Stimulated activated CD4-positive, alpha-beta T cell treated with anti-CD3 and anti-CD28 coated beads, Interleukin-15, amount 100 ng/mL, for 48 hours (primary cell): Measurements from ENCODE around the gene CTDP1.

Source experiments
- DNase-seq, 2 donors: peaks; one replicate each; pipeline ENCODE4 v3.0.0-alpha.2; 2020; ENCODE audit warnings: low read depth in 2 of 2

Gene CTDP1

DNA sequence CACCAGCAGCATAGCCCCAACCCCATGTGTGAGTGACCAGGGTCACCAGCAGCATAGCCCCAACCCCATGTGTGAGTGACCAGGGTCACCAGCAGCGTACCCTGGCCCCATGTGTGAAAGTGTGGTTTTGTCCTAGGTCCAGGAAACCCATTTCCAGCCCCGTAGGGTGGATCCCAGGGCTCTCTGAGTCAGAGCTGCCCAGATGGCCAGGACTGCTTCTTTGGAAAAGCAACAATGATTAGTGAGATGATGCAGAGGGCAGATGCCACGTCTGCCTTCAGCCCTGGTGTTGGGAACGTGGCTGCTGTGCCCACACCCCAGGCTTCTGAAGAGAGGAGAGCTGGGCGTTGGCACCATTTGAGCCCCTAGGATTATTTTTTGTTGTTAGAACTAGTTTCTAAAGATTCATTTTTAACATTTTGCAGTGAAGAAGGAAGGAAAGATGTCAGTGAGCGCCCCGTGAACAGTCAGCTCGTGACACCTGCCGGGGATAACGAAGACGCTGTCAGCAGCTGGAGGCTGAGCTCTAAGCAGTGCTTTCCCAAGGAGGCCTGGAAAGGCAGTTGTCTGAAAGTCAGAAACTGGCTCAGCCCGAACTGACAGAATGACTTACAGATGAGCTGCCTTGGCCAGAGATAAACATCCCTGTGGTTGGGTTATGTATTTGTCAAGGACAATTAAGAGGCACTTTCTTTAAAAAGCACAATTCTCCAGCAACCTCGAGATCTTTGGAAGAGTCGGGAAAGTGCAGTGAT lies 86.1 kb downstream of the CTDP1 start:
- DNase-seq, result no peak

DNA sequence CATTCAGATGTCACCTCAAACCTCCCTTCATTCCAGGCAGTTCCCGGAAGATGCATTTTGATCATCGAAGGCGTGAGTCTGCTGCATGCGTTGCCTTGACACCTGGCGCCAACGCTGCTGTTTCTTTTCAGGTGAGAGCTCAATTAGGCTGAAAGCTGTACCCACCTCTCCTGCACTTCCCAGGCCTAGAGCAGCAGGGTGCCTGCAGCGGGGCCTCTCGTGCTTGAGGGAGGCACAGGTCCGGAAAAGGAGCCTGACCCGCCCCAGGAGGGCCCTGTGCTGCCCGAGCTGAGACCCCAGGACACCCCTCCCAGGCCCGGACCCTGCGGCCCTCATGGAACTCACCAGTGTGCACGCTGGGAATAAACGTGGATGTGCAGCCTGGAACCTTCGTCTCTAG lies 86.7 kb downstream of the CTDP1 start:
- no peak for DNase-seq

DNA sequence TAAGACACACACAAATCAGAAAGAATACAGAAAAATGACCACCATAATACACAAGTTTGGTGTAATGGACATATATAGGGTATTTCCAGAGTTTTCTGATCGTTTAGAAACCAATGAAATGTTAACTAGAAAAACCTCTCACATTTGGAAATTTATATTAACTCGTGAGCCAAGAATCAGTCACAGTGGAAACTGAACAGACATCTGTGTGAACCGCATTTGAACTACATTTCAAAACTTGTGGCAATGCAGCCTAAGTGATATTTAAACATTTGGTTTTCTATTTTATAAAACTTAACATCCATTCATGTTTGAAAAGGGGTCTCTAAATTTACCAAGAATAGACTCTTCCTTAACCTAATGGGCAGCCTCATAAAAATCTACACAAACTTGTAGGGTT lies 89.1 kb downstream of the CTDP1 start:
- no peak for DNase-seq

DNA sequence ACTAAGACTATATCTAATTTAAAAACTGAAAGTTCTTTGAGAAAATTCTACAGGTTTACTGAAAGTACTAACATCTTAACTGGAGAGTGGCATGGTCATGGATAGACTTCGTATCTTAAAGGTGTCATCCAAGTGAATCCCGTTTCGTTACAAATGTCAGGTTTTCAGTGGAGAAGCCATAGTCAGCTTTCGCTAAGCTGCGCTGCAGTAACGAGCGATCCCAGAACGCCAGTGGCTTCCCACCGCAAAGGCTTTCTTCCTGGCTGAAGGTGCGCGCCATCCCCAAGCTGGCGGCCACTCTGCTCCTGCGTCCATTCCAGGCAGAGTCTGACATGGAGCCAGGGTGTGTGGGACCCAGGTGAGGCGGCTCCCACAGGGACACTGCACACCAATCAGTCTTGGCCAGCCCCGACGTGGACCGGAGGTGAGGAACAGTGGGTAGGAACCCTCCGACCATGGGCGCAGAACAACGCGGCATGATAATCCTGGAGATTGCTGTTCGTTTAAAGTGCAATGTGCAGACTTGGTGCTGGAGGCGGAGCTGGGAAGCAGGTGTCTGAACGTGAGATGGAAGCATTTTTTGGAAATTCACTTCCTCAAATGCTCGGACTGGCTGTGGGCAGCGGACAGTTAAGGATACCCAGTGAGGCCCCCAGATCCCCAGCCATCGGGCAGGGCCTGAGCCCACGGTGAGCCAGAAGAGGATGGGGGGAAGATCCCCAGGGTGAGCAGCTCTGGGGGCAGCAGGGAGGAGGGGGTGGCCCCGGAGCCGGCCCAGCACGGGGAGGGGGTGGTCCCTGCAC lies 90.3 kb downstream of the CTDP1 start:
- DNase-seq, result no peak

DNA sequence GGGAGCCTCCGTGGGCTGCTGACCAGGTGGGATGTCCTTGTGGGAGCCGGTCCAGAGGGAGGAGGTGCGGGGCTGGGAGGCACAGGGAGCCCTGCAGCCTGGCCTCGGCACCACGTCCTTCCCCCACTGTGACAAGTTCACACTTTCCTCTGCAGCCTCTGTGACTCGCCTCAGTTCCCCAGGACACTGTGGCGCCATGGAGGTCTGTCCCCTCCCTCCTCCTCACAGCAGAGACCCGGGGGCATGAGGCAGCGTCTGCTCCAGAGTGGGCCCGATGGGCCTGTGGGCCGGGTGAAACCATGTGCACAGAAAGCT lies 90.9 kb downstream of the CTDP1 start:
- no peak for DNase-seq

DNA sequence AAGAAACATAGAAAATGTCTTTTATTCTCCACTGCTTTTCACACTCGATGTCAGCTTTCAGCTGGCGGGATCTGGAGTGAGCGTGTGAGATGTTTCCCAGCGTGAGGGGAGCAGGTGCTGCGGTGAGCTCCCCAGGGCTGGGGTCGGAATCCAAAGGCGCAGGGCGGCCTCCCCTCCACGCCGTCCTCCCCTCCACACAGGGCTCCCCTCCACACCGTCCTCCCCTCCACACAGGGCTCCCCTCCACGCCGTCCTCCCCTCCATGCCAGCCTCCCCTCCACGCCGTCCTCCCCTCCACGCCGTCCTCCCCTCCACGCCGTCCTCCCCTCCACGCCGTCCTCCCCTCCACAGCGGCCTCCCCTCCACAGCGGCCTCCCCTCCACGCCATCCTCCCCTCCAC lies 91.2 kb downstream of the CTDP1 start:
- DNase-seq, result no peak

DNA sequence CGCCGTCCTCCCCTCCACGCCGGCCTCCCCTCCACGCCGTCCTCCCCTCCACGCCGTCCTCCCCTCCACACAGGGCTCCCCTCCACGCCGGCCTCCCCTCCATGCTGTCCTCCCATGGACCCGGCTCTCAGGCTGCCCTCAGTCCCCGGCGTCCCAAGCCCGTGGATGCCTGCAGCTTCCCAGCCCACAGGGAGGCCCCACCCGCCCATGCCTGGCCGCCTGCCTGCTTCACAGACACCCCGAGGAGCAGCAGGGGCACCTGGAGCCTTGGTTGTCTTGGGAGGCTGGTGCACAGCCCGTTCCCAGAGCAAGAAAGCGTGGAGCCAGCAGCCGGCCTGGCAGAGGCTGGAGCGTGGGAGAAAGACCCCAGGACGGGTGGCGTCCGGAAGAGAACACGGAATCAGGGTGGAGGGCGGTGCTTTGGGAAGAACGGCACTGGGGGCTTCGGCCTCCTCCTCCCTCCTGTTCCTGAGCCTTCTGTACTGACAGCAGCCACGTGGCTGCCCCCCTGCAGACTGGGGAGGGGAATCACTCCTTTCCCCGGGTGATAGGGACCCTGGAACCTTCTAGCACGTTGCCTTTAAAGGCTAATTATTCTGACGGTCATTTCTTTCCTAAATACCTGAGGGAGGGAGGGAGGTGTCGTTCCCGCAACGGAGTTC lies 92.0 kb downstream of the CTDP1 start:
- no peak for DNase-seq

DNA sequence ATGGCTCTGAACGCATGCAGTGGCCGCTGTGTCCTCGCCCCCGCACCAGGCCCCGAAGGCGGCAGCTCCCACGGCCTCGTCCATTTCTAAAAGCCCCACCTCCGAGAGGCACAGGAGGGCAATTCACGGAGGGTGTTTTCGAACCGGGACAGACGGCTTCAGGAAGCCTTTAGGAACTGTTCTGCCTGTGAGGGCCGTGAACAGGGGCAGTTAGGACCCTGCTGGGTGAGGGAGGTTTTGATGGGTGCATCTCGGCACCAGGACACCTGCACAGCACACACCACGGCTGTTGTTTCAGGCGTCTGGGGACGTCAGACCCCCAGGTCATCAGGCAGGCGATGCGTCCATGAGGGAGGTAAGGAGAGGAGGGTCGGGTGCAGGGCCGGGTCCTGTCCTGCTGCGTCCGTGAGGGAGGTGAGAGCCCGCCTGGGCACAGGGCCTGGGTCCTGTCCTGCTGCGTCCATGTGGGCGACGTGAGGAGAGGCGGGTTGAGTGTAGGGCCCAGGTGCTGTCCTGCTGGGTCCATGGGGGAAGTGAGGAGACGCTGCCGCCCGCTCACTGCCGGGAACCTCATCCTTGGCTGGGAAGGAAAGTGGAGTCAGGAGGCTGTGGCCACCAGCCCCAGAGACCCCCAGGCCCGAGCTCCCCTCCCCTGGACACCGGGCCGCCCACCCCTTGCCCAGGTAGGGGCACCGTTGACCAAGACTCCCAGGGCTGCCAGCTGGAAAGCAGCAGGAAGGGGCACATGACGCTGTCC lies 92.7 kb downstream of the CTDP1 start:
- DNase-seq, result no peak

DNA sequence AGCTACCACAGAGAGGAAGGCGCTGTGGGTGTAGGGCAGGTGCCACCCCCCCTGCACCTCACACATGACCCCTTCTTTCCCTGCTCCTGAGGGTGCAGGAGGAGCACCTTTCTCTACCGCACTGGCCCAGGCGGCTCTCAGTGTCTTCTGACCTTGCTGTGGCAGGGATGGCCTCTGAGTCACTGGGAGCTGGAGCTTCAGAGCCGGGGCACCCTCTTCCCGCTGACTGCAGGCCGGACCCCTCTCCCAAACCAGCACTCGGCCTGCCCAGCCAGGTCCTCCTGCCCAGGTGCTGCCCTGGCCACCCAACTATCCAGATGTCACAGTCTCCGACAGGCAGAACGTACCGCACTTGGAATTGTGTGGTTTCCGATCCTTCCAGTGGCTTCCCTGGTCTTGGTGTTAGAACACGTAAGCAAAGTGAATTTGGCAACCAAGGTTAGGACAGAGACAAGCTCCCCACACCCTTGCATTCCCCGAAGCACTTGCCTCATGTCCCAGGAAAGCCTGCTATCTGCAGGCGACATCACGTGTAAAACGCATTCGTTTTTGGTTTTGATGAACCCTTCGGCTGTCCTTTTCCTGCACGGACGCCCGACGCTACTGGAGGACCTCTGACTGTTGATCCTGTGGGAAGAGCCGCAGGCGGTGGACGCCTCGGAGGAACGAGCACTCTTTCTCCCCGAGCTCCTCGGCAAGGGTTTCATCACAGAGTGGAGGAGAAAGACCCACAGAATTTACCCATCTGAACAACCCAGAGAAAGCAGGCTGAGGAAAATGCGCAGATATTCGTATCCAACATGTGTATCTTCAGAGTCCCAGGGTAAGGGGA lies 93.5 kb downstream of the CTDP1 start:
- DNase-seq, result no peak

DNA sequence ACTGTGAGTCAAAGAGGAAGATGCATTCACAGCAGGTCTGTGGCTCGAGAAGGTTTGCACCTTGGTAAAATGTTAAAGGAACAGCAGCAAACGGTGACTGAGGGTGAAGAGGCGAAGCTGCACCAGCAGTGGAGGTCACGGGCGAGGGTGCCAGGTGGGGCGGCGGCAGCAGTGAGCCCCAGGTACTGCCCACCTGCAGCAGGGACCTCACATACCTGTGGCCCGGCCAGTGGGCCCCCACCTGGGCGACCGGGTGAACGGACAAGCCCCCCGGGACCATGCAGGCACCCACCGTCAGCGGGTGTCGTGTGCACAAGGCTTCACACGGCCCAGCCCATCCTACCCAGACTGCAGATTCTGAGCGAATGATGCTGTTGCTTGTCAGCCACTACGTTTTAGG lies 94.5 kb downstream of the CTDP1 start:
- DNase-seq, result no peak

DNA sequence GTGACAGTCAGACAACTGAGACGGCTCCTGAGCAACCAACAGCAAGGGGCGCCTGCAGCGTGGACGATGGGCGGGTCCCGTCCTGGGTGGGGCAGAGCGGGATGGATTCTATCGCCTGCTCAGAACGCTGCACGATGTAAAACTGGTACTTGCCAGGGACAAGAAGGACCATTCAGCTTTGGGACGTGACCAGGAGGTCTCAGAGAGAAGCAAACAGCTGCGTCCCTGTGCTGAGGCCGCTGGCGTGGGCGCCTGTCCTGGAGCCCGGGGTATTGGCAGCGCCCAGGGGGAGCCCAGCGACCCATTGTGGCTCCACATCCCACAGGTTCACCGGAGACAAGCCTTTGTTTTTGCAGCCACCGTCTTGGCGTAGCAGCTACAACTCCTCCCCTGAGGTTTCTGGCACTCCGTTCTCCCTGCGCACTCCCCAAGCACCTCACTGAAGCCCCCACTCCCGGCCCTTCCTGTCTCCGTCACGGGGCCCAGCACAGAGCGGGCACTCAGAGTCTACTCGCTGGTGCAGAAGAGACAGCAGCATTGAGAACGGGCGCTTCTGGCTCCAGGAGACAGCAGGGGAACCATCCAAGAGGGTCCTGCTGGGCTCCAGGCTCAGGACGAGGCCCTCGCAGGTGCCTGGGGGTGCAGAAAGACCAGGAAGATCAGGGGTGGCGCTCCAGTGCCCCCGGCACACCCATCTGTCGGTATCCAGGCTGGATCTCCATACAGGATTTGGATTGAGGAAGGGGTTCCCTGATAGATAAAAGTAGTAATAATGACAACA lies 96.0 kb downstream of the CTDP1 start:
- no peak for DNase-seq

DNA sequence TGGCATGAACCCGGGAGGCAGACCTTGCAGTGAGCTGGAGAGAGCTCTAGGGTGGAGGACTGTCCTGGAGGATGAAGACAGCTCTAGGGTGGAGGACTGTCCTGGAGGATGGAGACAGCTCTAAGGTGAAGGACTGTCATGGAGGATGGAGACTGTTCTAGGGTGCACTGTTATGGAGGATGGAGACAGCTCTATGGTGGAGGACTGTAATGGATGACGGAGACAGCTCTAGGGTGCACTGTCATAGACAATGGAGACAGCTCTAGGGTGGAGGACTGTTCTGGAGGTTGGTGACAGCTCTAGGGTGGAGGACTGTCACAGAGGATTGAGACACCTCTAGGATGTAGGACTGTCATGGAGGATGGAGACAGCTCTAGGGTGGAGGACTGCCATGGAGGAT lies 97.1 kb downstream of the CTDP1 start:
- no peak for DNase-seq

DNA sequence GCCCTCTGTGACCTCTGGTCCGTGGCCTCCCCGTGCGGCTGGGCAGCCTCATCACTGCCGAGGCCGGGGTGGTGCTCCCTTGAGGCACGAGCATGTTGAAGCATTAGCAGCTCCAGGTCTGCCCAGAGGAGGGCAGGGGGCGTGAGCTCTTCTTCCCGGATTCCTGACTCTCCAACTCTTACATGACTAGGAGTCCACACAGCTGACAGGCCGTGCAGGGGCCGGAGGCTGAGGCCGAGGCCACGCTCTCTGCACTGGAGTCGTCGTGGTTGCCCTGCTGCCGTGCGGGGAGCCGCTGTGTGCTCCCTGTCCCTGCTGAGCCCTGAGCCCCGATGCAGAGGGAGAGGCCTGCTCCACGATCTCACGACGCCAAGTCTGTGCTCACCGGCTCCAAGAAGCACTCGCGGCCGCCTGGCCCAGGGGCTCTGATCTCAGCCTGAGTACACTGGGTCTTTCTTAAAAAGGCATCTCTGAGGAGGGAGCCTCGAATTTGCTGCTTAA lies 98.7 kb downstream of the CTDP1 start:
- DNase-seq, result no peak

DNA sequence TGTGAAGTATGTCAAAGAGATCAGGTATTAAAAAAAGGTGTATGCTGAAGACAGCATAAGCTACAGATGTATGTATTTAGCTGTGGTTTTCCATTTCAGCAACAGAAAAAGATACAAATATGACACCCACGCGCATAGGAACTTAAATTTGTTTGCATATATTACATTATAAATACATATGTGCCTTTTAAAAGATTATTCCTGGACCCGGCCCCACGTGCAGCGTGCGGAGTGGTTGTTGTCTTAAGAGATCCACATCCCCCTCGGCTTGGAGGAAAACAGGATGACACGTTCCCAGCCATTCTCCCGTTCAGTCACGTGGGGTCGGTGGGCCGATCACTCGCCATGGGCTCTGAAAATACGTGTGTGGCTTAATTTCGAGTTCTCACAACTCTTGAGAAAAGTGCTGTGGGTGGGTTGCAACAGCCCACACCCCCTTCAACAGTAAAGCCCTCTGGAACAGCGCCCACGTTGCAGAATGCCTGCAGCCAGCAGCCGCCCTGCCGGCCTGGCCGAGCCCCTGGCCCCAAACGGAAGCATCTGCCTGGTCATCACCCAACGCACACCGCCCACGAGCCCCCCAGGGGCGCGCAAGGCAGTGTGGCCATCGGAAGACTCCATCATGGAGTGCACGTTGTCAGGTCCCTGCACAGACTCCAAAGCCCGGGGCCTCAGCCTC lies 99.6 kb downstream of the CTDP1 start:
- DNase-seq, result no peak

DNA sequence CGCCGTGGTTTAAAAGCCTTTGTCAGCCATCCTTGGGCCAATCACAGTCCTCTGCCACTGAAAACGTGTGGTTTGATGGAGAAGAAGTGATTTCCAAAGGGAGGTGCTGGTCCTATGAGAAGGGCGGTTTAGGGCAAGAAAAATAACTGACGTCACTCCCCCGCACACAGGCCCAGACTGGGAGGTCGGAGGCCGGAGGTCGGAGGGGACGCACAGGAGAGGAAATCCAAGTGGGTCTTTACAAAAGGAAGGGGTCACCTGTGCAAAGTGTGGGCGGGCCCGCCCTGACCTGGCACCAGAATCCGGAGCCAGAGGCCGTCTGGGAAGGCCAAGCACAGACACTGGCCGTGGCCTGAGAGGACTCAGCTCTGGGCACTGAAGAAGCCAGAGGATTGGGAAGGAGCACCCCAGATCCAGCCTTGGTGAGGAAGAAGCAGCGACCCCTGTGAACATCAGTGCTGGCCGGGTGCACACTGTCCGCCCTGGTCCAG lies 100.1 kb downstream of the CTDP1 start:
- DNase-seq, result no peak

DNA sequence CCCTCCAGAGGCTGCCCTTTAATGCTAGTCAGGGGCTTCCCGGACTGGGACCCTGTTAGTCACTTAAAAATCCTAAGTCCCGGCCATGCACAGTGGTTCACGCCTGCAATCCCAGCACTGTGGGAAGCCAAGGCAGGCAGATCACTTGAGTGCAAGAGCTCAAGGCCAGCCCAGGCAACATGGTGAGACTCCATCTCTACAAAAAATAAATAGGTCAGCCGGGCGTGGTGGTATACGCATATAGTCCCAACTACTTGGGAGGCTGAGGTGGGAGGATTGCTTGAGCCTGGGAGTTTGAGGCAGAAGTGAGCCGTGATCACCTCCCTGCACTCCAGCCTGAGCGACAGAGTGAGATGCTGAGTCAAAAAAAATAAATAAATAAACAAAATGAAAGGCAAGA lies 100.9 kb downstream of the CTDP1 start:
- no peak for DNase-seq

DNA sequence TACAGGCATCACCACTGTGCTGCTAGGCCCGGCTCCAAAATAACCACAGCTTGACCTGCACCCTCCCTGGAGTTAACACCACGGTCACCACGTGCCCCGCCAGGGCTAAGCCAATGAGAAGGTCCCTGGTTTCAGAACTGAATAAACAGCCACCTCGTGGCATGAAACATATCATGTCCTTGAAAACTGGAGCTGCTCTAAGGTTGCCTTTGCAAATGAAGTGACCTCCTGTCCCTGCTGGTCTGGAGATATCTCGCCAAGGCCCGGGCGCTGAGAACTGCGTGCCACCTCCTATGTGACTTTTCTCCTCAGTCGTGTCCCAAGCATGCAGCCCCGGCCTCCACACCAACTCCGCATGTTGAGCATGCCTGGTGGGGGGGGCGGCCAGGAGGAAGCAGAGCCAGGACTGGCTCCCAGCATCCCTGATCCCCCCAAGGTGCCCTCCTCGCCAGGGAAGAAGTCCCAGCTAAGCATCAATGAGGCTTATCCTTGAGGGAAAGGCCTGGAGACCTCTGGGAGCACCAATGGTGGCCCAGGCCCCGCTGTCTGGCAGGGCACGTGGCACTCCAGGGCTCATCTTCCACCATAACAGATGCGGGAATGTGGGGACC lies 101.8 kb downstream of the CTDP1 start:
- no peak for DNase-seq

DNA sequence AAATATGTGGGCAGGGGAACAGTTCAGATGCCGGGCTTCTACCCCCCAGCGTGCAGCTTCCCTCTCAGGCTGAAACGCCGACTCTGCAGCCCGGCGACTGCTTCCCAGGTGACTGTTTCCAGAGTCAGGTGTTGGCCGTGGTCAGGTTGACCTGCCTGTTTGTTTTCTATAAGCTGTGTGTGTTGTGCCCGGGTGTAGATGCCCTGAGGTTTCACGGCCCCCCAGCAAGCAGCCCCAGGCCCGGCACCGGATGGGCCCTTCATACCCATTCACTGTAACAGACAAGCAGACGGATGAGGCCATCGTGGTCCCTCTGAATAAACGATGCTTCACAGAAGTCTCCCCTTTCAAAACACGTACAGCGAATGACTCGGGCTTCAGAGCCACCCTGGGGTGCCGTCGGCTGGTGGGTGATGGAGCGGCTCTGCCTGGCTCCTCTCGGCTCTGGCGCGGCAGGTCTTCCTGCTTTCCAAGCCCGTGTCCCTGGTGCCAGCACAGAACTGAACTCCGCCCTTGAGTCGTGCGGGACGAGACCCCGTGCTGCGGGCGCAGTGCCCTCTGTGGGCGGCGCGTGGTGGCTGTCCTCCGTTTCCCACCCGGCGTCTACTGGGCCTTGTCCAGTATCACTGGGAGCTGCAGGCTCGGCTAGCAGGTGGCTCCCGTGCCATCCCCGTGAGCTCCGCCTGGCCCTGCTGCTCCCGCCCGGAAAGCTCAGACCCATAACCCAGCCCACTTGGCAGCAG lies 103.1 kb downstream of the CTDP1 start:
- DNase-seq, result no peak
